ENCODE results near the gene IQCF6. TPM values are rescaled to one million over a fixed set of nuclear protein-coding genes. Genes with fewer than 3 reads are reported as not detected.

Gene IQCF6
- total and polyA plus RNA-seq, 2 of the 13 experiments (the other 11 are each of a cell fraction or from before 2014, with no cell fraction given), result not detected

- no peak for TF ChIP-seq ZNF790 (CRISPR knock-in tag; IDR thresholded peaks at IDR 0.05; ENCODE audit: borderline replicate concordance)
- TF ChIP-seq MAFK (conservative IDR thresholded peaks at IDR 0.05 in 1 of 2, IDR thresholded peaks at IDR 0.05 in 1 of 2; ENCODE audit: low read length in 2 of 2), result peak in 1 of 2 experiments; percentile 27; a peak in 1 of 4 replicates
- no TSS peak for BruUV-seq (replicated peaks)
- no peak overlapping the region for H2AFZ ChIP-seq (ENCODE audit: low read length)
- ChIA-PET POLR2A (interaction anchor here (0.6 kb wide), 1 partner anchor 28 kb away, joined by 3 read pairs; no protein-coding TSS in a partner anchor), CTCF (ENCODE audit: low intra/inter-chr PET ratio, low total read pairs) (no interaction called here)
- no peak overlapping the region for H3K9ac ChIP-seq (ENCODE audit: insufficient read depth, low read depth, low read length)
- no peak for DNase-seq (ENCODE audit: low spot score)
- no peaks in the 10 kb centered on the region for H3K36me3 ChIP-seq (replicated peaks in 1 of 2; ENCODE audit: control insufficient read depth in 1 of 2, insufficient read depth in 2 of 2, low read length in 2 of 2)
- in situ Hi-C loops (cut with HindIII; ENCODE audit: extremely low pct_ligation_motif_present, low pct_unique_long_range_greater_than_20kb) (no loop called here), intact Hi-C loops (cut with micrococcal nuclease; ENCODE audit: unreplicated experiment) (no loop called here)
- peaks cover 12% of the 10 kb centered on the region for H3K4me1 ChIP-seq (ENCODE audit: insufficient read depth, low read length)
- H3K9me3 ChIP-seq (ENCODE audit: low read length), result no peaks in the 10 kb centered on the region
- WGBS (ENCODE audit: low lambda C conversion rate), result 58% methylated on average over 7 of the region's 7 CpGs
- no peaks in the 10 kb centered on the region for H4K20me1 ChIP-seq (ENCODE audit: insufficient read depth, low read length)
- FAIRE-seq, result no peak
- H3K27ac ChIP-seq (ENCODE audit: extremely low read length, insufficient read depth, low read length), result no peak overlapping the region
- no peak for ATAC-seq
- H3K27me3 ChIP-seq (ENCODE audit: control insufficient read depth in 1 of 2, insufficient read depth in 2 of 2, low read length in 2 of 2), result no peaks in the 10 kb centered on the region; a peak in 3 of 5 replicates
- no peak overlapping the region for H3K4me2 ChIP-seq (ENCODE audit: low read depth, low read length)
- no peak overlapping the region for H3K4me3 ChIP-seq (replicated peaks in 1 of 3; ENCODE audit: insufficient read depth in 1 of 3, low read depth in 2 of 3, low read length in 3 of 3)
- no peaks in the 10 kb centered on the region for H3K79me2 ChIP-seq (ENCODE audit: insufficient read depth, low read length)
Measured at GRCh38 chr3:51792206-51792605, 13.2 kb upstream of the IQCF6 start.

- no peak overlapping the region for H3K27ac ChIP-seq (ENCODE audit: extremely low read length, insufficient read depth, low read length)
- CTCF ChIA-PET (ENCODE audit: low intra/inter-chr PET ratio, low total read pairs), result no interaction called here
- 13% methylated on average over 1 of the region's 1 CpG for WGBS (ENCODE audit: low lambda C conversion rate)
- H3K9me3 ChIP-seq (ENCODE audit: low read length), result no peaks in the 10 kb centered on the region
- no peaks in the 10 kb centered on the region for H4K20me1 ChIP-seq (ENCODE audit: insufficient read depth, low read length)
- H3K79me2 ChIP-seq (ENCODE audit: insufficient read depth, low read length), result no peaks in the 10 kb centered on the region
- intact Hi-C loops (cut with micrococcal nuclease; ENCODE audit: unreplicated experiment) (no loop called here), in situ Hi-C loops (cut with HindIII; ENCODE audit: extremely low pct_ligation_motif_present, low pct_unique_long_range_greater_than_20kb) (no loop called here)
- TF ChIP-seq ARNTL (CRISPR knock-in tag; IDR thresholded peaks at IDR 0.05), result no peak
- TF ChIP-seq CSRNP1 (CRISPR knock-in tag; IDR thresholded peaks at IDR 0.05), result no peak
- TF ChIP-seq CERS6 (CRISPR knock-in tag; IDR thresholded peaks at IDR 0.05), result no peak
- no peak for TF ChIP-seq GMEB2 (CRISPR knock-in tag; IDR thresholded peaks at IDR 0.05; ENCODE audit: low read depth)
- TF ChIP-seq ARID5B (CRISPR knock-in tag; IDR thresholded peaks at IDR 0.05), result no peak
- no peak for TF ChIP-seq TCF12 (IDR thresholded peaks at IDR 0.05)
- TF ChIP-seq TCF12 (CRISPR knock-in tag; IDR thresholded peaks at IDR 0.05), result no peak
- TF ChIP-seq TAF1 (CRISPR knock-in tag; IDR thresholded peaks at IDR 0.05), result no peak
- no peak for FAIRE-seq
- no peak for ATAC-seq
- H3K9ac ChIP-seq (ENCODE audit: insufficient read depth, low read depth, low read length), result no peak overlapping the region
- BruUV-seq (replicated peaks), result no TSS peak
- no peaks in the 10 kb centered on the region for H3K36me3 ChIP-seq (replicated peaks in 1 of 2; ENCODE audit: control insufficient read depth in 1 of 2, insufficient read depth in 2 of 2, low read length in 2 of 2)
- POLR2A ChIA-PET, result no interaction called here
- no peak for DNase-seq (ENCODE audit: low spot score)
- H3K4me1 ChIP-seq (ENCODE audit: insufficient read depth, low read length), result peaks cover 12% of the 10 kb centered on the region
- no peaks in the 10 kb centered on the region; a peak in 2 of 5 replicates for H3K27me3 ChIP-seq (ENCODE audit: control insufficient read depth in 1 of 2, insufficient read depth in 2 of 2, low read length in 2 of 2)
- H3K4me2 ChIP-seq (ENCODE audit: low read depth, low read length), result no peak overlapping the region
- H3K4me3 ChIP-seq (replicated peaks in 1 of 3; ENCODE audit: insufficient read depth in 1 of 3, low read depth in 2 of 3, low read length in 3 of 3), result no peak overlapping the region
- no peak overlapping the region for H2AFZ ChIP-seq (ENCODE audit: low read length)
Measured at GRCh38 chr3:51789437-51789836, 10.4 kb upstream of the IQCF6 start.
